ENCODE data around the gene RNF167.

The RNF167 gene

DNA sequence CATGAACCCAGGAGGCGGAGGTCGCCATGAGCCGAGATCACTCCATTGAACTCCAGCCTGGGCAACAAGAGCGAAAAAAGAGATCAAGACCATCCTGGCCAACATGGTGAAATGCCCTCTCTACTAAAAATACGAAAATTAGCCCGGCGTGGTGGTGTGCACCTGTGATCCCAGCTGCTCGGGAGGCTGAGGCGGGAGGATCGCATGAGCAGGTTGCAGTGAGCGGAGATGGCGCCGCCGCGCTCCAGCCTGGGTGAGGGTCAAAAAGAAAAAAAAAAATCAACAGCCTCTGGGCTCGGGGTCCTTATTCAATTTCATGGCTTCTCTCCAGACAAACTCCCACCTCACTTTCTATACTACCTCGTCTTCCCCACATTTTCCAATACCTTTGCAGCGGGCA, 11.2 kb upstream of the RNF167 start:
- H3K4me3 ChIP-seq (ENCODE audit: low read length): no peak overlapping the region
- TF ChIP-seq, protein P1, sequence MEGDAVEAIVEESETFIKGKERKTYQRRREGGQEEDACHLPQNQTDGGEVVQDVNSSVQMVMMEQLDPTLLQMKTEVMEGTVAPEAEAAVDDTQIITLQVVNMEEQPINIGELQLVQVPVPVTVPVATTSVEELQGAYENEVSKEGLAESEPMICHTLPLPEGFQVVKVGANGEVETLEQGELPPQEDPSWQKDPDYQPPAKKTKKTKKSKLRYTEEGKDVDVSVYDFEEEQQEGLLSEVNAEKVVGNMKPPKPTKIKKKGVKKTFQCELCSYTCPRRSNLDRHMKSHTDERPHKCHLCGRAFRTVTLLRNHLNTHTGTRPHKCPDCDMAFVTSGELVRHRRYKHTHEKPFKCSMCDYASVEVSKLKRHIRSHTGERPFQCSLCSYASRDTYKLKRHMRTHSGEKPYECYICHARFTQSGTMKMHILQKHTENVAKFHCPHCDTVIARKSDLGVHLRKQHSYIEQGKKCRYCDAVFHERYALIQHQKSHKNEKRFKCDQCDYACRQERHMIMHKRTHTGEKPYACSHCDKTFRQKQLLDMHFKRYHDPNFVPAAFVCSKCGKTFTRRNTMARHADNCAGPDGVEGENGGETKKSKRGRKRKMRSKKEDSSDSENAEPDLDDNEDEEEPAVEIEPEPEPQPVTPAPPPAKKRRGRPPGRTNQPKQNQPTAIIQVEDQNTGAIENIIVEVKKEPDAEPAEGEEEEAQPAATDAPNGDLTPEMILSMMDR (conservative IDR thresholded peaks at IDR 0.05; ENCODE audit: low read depth, low read length): no peak
- DNase-seq (ENCODE audit: low read depth): no peak

DNA sequence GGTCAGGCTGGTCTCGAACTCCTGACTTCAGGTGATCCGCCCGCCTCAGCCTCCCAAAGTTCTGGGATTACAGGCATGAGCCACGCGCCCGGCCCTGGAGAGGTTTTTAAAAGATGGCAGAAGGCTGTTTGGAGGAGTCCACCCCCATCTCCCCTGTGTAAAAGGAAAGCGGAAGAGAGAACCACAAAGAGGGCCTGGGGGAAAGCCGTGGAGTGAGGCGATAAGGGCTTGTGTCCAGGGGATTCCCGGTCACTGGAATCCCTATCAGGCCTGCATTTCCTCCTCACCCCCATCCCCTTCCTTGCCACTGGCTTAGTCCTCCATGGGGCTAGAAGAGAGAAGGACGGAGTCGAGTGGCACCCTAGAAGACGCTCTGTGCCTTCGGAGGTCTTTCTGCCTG, 8.1 kb upstream of the RNF167 start, which contains the start of gene GP1BA:
Gene GP1BA (plus strand): TSS at position 315 of the 400 bp plus-strand sequence. CDS start 328 bp downstream, outside the sequence.
- TF ChIP-seq, protein P1 (conservative IDR thresholded peaks at IDR 0.05; ENCODE audit: low read depth, low read length): no peak
- H3K4me3 ChIP-seq (ENCODE audit: low read length): no peak within 1 kb of the TSS
- DNase-seq (ENCODE audit: low read depth): no peak

DNA sequence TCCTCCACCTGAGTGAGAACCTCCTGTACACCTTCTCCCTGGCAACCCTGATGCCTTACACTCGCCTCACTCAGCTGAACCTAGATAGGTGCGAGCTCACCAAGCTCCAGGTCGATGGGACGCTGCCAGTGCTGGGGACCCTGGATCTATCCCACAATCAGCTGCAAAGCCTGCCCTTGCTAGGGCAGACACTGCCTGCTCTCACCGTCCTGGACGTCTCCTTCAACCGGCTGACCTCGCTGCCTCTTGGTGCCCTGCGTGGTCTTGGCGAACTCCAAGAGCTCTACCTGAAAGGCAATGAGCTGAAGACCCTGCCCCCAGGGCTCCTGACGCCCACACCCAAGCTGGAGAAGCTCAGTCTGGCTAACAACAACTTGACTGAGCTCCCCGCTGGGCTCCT, 7.3 kb upstream of the RNF167 start:
- TF ChIP-seq, protein P1 (conservative IDR thresholded peaks at IDR 0.05; ENCODE audit: low read depth, low read length): no peak
- no peak overlapping the region for H3K4me3 ChIP-seq (ENCODE audit: low read length)
- DNase-seq (ENCODE audit: low read depth): no peak

DNA sequence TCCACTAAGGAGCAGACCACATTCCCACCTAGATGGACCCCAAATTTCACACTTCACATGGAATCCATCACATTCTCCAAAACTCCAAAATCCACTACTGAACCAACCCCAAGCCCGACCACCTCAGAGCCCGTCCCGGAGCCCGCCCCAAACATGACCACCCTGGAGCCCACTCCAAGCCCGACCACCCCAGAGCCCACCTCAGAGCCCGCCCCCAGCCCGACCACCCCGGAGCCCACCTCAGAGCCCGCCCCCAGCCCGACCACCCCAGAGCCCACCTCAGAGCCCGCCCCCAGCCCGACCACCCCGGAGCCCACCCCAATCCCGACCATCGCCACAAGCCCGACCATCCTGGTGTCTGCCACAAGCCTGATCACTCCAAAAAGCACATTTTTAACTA, 6.4 kb upstream of the RNF167 start:
- H3K4me3 ChIP-seq (ENCODE audit: low read length): no peak overlapping the region
- TF ChIP-seq, protein P1 (conservative IDR thresholded peaks at IDR 0.05; ENCODE audit: low read depth, low read length): no peak
- DNase-seq (ENCODE audit: low read depth): no peak

DNA sequence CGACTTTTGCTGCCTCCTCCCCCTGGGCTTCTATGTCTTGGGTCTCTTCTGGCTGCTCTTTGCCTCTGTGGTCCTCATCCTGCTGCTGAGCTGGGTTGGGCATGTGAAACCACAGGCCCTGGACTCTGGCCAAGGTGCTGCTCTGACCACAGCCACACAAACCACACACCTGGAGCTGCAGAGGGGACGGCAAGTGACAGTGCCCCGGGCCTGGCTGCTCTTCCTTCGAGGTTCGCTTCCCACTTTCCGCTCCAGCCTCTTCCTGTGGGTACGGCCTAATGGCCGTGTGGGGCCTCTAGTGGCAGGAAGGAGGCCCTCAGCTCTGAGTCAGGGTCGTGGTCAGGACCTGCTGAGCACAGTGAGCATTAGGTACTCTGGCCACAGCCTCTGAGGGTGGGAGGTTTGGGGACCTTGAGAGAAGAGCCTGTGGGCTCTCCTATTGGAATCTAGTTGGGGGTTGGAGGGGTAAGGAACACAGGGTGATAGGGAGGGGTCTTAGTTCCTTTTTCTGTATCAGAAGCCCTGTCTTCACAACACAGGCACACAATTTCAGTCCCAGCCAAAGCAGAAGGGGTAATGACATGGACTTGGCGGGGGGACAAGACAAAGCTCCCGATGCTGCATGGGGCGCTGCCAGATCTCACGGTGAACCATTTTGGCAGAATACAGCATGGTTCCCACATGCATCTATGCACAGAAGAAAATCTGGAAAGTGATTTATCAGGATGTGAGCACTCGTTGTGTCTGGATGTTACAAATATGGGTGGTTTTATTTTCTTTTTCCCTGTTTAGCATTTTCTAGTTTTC, 5.7 kb upstream of the RNF167 start:
- TF ChIP-seq, protein P1 (conservative IDR thresholded peaks at IDR 0.05; ENCODE audit: low read depth, low read length): peak; percentile 51
- H3K4me3 ChIP-seq (ENCODE audit: low read length): no peak overlapping the region
- no peak for DNase-seq (ENCODE audit: low read depth)

DNA sequence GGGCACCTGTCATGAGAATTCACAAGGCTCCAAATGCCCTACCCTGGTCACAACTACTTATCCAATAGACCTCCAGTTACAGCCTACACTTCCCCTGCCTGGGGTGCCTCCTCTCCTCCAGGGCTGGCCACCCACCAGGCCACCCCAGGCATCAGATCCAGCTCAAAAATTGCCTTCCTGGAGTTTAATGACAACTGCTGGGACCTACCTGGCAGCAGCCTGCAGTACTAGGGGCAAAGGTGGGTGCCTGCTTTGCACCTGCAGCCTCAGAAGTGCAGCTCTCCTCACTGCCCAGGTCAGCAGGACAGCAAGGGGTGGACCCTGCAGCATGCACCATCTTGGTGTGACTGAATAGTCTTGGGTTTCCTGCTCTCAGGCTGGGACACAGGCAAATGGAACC, 4.4 kb upstream of the RNF167 start:
- no peak overlapping the region for H3K4me3 ChIP-seq (ENCODE audit: low read length)
- TF ChIP-seq, protein P1 (conservative IDR thresholded peaks at IDR 0.05; ENCODE audit: low read depth, low read length): no peak
- DNase-seq (ENCODE audit: low read depth): no peak

DNA sequence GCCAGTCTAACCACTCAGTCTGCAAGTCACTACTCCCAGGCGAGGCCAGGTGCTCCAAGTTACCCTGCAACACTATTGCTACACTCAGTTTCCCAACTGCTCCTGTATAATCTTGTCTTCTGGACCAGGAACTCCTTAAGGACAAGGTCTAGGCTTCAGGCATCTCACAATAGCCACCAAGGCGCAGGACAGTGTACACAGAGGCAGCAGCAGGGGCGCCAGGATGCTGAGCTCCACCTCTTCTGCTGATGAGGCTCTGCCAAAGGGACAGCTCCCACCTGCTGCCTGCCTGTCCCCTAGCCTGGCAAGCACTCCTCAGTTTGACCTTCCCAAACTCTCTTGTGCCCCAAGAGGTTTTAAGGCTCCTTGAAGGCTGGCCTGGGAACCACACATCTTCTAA, 3.6 kb upstream of the RNF167 start:
- TF ChIP-seq, protein P1 (conservative IDR thresholded peaks at IDR 0.05; ENCODE audit: low read depth, low read length): no peak
- no peak for DNase-seq (ENCODE audit: low read depth)
- H3K4me3 ChIP-seq (ENCODE audit: low read length): no peak overlapping the region

All from retinal pigment epithelial cell (primary cell).